ENCODE data around the gene TPPP2. TPM values are rescaled to one million over a fixed set of nuclear protein-coding genes. Genes with fewer than 3 reads are reported as not detected.

Gene TPPP2
- total and polyA plus RNA-seq, 9 of the 15 experiments (the other 6 are each of a cell fraction or from before 2014, with no cell fraction given): 0.18 TPM; not detected in 8

DNA sequence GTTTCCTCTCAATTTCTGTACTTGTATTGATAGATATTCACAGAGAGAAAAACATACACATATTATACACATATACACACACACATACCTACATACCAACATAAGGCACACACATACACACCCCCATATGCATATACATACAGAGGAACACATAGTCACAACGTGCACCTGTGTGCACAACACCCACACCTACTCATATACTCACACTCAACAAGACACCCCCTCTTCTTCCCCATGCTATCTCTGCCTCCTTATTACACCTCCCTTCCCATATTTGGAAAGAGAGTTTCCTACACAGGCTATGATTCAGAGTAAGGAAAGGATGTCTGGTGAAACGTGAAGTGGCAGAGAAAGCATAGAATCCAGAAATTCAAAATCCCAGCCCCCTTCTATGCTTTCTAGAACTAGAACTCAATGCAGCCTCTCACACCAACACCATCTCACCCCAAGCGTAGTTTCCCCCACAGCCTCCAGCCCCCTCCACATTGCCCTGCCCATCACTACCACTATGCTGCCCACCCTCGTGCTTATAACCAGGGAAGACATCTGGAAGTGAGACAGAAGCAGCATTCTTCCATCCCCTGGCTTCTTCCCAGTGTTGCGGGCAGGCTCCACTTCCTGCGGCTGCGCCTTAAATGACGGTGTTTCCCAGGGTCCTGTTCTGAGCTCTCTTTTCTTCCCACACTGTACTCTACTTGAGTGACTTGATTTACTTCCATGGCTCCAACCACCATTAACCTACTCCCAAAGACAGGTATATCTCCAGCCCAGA is 30.0 kb downstream of the TPPP2 start (continued):
- TF ChIP-seq, protein P1, sequence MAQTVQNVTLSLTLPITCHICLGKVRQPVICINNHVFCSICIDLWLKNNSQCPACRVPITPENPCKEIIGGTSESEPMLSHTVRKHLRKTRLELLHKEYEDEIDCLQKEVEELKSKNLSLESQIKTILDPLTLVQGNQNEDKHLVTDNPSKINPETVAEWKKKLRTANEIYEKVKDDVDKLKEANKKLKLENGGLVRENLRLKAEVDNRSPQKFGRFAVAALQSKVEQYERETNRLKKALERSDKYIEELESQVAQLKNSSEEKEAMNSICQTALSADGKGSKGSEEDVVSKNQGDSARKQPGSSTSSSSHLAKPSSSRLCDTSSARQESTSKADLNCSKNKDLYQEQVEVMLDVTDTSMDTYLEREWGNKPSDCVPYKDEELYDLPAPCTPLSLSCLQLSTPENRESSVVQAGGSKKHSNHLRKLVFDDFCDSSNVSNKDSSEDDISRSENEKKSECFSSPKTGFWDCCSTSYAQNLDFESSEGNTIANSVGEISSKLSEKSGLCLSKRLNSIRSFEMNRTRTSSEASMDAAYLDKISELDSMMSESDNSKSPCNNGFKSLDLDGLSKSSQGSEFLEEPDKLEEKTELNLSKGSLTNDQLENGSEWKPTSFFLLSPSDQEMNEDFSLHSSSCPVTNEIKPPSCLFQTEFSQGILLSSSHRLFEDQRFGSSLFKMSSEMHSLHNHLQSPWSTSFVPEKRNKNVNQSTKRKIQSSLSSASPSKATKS (CRISPR knock-in tag; IDR thresholded peaks at IDR 0.05): no peak
- TF ChIP-seq HDAC2 (IDR thresholded peaks at IDR 0.05) (no peak), MCM5 (IDR thresholded peaks at IDR 0.05; ENCODE audit: low read depth) (no peak), TARDBP (IDR thresholded peaks at IDR 0.05) (no peak), BHLHE40 (IDR thresholded peaks at IDR 0.05; ENCODE audit: low read length) (no peak), ZFP1 (CRISPR knock-in tag; IDR thresholded peaks at IDR 0.05) (no peak), OTX1 (CRISPR knock-in tag; IDR thresholded peaks at IDR 0.05) (no peak), MAFK (IDR thresholded peaks at IDR 0.05; ENCODE audit: low read length) (no peak), ZNF589 (CRISPR knock-in tag; IDR thresholded peaks at IDR 0.05; ENCODE audit: low read depth) (no peak)
- TF ChIP-seq, protein P2, sequence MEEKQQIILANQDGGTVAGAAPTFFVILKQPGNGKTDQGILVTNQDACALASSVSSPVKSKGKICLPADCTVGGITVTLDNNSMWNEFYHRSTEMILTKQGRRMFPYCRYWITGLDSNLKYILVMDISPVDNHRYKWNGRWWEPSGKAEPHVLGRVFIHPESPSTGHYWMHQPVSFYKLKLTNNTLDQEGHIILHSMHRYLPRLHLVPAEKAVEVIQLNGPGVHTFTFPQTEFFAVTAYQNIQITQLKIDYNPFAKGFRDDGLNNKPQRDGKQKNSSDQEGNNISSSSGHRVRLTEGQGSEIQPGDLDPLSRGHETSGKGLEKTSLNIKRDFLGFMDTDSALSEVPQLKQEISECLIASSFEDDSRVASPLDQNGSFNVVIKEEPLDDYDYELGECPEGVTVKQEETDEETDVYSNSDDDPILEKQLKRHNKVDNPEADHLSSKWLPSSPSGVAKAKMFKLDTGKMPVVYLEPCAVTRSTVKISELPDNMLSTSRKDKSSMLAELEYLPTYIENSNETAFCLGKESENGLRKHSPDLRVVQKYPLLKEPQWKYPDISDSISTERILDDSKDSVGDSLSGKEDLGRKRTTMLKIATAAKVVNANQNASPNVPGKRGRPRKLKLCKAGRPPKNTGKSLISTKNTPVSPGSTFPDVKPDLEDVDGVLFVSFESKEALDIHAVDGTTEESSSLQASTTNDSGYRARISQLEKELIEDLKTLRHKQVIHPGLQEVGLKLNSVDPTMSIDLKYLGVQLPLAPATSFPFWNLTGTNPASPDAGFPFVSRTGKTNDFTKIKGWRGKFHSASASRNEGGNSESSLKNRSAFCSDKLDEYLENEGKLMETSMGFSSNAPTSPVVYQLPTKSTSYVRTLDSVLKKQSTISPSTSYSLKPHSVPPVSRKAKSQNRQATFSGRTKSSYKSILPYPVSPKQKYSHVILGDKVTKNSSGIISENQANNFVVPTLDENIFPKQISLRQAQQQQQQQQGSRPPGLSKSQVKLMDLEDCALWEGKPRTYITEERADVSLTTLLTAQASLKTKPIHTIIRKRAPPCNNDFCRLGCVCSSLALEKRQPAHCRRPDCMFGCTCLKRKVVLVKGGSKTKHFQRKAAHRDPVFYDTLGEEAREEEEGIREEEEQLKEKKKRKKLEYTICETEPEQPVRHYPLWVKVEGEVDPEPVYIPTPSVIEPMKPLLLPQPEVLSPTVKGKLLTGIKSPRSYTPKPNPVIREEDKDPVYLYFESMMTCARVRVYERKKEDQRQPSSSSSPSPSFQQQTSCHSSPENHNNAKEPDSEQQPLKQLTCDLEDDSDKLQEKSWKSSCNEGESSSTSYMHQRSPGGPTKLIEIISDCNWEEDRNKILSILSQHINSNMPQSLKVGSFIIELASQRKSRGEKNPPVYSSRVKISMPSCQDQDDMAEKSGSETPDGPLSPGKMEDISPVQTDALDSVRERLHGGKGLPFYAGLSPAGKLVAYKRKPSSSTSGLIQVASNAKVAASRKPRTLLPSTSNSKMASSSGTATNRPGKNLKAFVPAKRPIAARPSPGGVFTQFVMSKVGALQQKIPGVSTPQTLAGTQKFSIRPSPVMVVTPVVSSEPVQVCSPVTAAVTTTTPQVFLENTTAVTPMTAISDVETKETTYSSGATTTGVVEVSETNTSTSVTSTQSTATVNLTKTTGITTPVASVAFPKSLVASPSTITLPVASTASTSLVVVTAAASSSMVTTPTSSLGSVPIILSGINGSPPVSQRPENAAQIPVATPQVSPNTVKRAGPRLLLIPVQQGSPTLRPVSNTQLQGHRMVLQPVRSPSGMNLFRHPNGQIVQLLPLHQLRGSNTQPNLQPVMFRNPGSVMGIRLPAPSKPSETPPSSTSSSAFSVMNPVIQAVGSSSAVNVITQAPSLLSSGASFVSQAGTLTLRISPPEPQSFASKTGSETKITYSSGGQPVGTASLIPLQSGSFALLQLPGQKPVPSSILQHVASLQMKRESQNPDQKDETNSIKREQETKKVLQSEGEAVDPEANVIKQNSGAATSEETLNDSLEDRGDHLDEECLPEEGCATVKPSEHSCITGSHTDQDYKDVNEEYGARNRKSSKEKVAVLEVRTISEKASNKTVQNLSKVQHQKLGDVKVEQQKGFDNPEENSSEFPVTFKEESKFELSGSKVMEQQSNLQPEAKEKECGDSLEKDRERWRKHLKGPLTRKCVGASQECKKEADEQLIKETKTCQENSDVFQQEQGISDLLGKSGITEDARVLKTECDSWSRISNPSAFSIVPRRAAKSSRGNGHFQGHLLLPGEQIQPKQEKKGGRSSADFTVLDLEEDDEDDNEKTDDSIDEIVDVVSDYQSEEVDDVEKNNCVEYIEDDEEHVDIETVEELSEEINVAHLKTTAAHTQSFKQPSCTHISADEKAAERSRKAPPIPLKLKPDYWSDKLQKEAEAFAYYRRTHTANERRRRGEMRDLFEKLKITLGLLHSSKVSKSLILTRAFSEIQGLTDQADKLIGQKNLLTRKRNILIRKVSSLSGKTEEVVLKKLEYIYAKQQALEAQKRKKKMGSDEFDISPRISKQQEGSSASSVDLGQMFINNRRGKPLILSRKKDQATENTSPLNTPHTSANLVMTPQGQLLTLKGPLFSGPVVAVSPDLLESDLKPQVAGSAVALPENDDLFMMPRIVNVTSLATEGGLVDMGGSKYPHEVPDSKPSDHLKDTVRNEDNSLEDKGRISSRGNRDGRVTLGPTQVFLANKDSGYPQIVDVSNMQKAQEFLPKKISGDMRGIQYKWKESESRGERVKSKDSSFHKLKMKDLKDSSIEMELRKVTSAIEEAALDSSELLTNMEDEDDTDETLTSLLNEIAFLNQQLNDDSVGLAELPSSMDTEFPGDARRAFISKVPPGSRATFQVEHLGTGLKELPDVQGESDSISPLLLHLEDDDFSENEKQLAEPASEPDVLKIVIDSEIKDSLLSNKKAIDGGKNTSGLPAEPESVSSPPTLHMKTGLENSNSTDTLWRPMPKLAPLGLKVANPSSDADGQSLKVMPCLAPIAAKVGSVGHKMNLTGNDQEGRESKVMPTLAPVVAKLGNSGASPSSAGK (IDR thresholded peaks at IDR 0.05): no peak
- TF ChIP-seq, protein P3, sequence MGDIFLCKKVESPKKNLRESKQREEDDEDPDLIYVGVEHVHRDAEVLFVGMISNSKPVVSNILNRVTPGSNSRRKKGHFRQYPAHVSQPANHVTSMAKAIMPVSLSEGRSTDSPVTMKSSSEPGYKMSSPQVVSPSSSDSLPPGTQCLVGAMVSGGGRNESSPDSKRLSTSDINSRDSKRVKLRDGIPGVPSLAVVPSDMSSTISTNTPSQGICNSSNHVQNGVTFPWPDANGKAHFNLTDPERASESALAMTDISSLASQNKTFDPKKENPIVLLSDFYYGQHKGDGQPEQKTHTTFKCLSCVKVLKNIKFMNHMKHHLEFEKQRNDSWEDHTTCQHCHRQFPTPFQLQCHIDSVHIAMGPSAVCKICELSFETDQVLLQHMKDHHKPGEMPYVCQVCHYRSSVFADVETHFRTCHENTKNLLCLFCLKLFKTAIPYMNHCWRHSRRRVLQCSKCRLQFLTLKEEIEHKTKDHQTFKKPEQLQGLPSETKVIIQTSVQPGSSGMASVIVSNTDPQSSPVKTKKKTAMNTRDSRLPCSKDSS (IDR thresholded peaks at IDR 0.05; ENCODE audit: low read depth, partially characterized antibody): no peak

All from K562 (cell line).